Stimulated activated CD4-positive, alpha-beta T cell treated with anti-CD3 and anti-CD28 coated beads, Interleukin-1b, Interleukin-23, amount 100 ng/mL, for 24 hours (primary cell): ENCODE data around the gene KLHL10.
A peak's percentile ranks its signal among the peaks of the same experiment; 100 is the strongest.
"Not testable (repeated sequence)": the region's sequence is repeated elsewhere in the genome, so short reads cannot be mapped to it uniquely, and the experiment has no call there.

ENCODE experiments used
- DNase-seq, 4 experiments: peaks; one replicate each; pipeline ENCODE4 v3.0.0-alpha.2; 2020; ENCODE audit warnings: low read depth in 4 of 4, low spot score in 1 of 4

KLHL10 gene

GRCh38 chr17:41849251-41849990 lies 11.8 kb downstream of the KLHL10 start:
- DNase-seq, result no peak

GRCh38 chr17:41851382-41851781 lies 13.8 kb downstream of the KLHL10 start:
- DNase-seq, result not testable (repeated sequence)

DNA sequence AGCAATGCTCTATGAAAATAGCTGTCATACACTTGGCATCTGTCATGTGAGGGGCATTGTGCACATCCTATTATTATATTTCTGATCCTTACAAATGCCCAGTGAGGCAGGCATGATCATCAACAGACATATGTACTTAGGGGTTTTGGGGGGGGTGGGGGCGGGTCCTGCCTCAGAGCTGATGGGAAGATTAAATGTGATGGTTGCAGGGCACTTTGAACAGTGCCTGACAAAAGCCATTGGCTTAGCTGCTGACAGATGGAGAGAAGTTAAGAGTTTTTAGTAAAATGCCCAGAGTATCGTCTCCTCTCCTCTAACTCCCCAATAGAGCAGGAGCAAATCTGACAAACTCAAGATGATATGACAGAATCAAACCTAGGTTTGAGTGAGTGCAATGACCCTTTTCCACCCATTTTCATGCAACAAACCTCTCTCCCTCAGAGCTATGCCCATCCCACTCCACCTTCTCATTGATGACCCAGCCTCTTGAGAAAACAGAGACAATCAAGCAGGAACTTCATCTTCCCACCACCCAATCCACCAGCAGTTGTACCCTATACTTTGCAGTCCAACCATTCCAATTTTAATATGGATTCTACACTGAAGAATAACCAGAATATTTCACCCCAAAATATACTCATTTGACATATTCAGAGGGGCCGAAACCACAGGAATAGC lies 22.8 kb downstream of the KLHL10 start:
- no peak for DNase-seq

GRCh38 chr17:41863074-41863848 lies 25.6 kb downstream of the KLHL10 start:
- DNase-seq, result peak in 1 of 4 experiments; percentile 21

- no peak for DNase-seq
These were observed 26.8 kb downstream of the KLHL10 start for GRCh38 chr17:41864498-41864835.

DNA sequence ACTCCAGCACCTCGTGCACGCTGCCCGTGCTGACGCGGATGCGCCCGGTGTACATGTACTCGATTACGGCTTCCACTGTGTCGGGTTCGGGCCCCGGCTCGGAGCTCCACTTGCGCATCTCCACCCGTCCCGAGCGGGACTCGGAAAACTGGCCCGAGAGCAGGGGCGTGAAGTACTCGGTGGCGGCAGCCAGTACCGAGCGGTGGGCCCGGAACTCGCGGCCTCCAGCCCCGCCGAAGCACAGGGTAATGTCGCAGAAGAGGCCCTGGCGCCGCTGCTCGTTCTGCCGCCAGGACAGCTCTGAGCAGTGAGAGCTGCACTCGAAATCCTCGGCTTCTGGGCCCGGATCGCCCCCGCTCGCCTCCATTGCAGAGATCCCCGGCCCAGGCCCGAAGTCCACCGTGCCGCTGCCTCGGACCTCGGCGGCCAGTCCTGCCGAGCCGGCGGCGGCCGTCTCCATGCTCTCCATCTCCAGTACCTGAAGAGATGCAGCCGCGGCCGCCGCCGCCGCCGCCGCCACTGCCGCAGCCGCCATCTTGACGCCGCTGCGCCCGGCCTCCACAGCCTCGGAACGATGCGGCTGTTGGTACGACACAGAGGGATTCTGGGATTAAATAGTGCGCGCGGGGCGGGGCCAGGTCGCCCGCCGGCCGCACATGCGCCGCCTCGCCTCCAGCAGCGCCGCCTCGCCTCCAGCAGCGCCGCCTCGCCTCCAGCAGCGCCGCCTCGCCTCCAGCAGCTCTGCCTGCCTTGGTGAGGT lies 27.4 kb downstream of the KLHL10 start, which contains the start of gene KLHL11:
Gene KLHL11, minus strand, starts transcription at position 588 of the 760 bp plus-strand sequence. Its CDS starts 53 bp downstream, at position 535.
- DNase-seq, result peak; percentile 57 to 83 (median 73)

DNA sequence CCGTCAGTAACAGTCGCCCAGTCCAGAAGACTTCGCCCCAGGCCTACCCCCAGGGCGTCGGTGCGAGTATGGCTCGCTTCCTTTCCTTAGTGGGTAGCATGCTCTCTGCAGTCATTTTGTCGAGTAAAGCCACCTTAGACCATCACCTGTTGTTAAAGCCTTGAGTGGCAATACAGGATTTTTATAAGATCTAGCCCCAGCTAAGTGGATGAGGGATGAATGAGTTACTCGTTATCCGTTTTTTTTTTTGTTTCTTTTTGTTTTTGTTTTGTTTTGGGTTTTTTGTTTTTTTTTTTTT lies 27.9 kb downstream of the KLHL10 start:
- DNase-seq, result no peak

DNA sequence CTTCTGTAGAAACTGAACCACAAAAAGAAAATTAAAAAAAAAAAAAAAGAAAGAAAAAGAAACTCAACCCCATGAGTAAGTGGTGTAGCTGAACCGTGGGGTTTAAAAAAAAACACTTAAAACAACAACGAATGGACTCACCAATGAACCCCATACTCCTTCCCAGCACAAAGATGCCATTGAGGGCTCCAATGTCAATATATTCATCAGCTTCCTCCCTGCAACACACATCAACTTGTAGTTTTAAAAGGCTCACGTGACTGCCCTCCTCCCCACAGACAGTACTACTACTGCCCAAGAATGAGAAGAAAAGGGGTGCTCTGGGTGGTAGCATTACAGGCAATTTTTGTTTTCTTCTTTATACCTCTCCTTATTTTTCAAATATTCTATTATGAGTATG lies 30.9 kb downstream of the KLHL10 start:
- DNase-seq, result no peak

DNA sequence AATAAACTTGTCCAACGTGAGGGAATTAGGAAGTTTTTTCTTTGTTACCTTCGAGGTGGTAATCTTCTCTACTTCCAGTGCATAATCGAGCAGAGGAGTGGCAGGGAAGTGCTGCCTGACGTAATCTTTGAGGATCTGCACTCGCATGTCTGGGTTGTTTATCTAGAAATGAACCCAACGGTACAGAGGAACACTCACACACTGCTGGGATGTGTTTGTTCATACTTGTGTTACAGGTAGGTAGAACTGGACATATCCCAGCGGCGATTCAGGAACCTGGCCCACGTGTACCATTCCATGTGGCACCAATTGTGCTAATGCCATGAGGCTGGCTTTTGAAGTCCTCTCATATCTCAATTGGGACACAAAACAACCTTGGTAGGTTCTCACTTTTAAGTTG lies 31.8 kb downstream of the KLHL10 start:
- no peak for DNase-seq

DNA sequence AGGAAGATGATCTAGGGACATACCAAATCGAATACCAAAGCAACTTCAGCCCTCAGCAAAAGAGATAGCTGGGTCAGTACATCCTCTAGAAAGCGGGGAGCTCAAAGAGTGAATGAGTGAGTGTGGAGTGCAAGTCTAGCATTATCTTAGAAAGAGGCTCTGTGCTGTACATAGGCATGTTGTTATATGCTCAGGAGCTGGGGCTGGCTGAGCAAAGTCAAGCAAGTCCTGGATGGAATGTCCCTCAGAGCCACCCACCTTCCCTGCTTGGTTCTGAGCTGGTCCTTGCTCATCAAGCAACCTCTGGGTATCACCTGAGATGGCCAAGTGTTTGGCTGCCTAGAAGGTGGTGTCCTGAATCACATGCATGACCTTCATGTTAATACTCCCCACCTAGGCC lies 32.5 kb downstream of the KLHL10 start:
- DNase-seq, result no peak

GRCh38 chr17:41870627-41871026 lies 33.0 kb downstream of the KLHL10 start:
- DNase-seq, result no peak

GRCh38 chr17:41871789-41872188 lies 34.2 kb downstream of the KLHL10 start:
- DNase-seq, result no peak

- no peak for DNase-seq
These were observed 36.1 kb downstream of the KLHL10 start for GRCh38 chr17:41873559-41874292.

- DNase-seq, result not testable (repeated sequence)
These were observed 36.7 kb downstream of the KLHL10 start for GRCh38 chr17:41874293-41874670.

- no peak for DNase-seq
These were observed 42.5 kb downstream of the KLHL10 start for GRCh38 chr17:41880130-41880529.

DNA sequence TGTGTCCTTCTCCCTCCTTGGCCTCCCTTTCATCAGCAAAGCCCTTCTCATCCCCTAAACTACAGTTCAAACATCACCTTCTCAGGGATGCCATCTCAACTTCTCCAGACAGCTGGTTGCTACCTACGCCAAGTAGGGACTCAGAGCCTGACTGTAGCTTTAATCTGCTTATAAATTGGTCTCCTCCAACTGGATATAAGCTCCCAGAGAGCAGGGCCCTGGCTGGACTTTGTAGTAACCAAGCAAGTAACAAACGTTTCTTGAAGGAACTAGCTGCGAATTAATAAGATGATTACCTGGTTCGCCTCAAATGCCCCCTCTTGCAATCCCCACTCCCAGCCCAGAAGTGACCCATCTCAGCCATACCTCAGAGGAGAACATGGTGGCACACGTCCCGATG lies 45.1 kb downstream of the KLHL10 start:
- DNase-seq, result no peak

DNA sequence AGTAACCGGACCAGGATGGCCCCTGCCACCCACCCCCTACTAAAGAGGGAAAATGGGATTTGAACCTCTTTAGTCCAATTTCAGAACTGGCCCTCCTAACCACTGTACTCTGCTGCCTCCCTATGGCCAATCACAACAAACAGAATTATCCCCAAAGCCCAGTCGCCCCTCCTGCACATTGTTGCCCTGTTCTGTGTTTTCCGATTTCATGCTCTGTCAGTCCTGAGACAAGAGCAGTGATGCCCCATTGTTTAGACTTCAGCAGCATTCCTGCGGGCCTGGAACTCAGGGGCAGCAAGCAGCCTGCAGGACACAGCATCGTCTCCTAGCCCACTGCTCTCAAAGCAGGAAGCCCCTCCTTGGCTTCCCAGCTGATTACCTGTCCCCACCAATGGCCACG lies 48.1 kb downstream of the KLHL10 start:
- DNase-seq, result no peak

- DNase-seq, result no peak
These were observed 50.8 kb downstream of the KLHL10 start for GRCh38 chr17:41888332-41888965.

- DNase-seq, result no peak
These were observed 53.8 kb downstream of the KLHL10 start for GRCh38 chr17:41891135-41892020.
